Gastroesophageal sphincter (tissue), 4 donors: ENCODE data around the gene PRKRA. TPM values are rescaled to one million over a fixed set of nuclear protein-coding genes. Genes with fewer than 3 reads are reported as not detected.

Source experiments
- ATAC-seq: fragments of 150-250 bp; one replicate; pipeline ENCODE4 v1.9.1; 2016; ENCODE audit warnings: mild to moderate bottlenecking, moderate library complexity
- H3K27ac ChIP-seq, 4 donors: fragments of 200-600 bp; sonication (generic) in 3 of 4; 1 replicate in 3 of 4; 2 replicates in 1 of 4; pipeline ENCODE4 v1.5.1; 2016 to 2019
- H3K27me3 ChIP-seq: fragments of 200-600 bp; sonication (generic); one replicate; pipeline ENCODE4 v1.5.1; 2019
- H3K36me3 ChIP-seq, 2 donors: fragments of 200-600 bp; sonication (generic); one replicate each; pipeline ENCODE4 v1.5.1; 2019; ENCODE audit warnings: control low read depth in 1 of 2
- H3K4me1 ChIP-seq, 3 donors: fragments of 200-600 bp; sonication (generic); 1 replicate in 2 of 3; 2 replicates in 1 of 3; pipeline ENCODE4 v1.5.1; 2016 to 2019; ENCODE audit warnings: control low read depth in 2 of 3
- H3K4me3 ChIP-seq, 2 donors: fragments of 200-600 bp; sonication (generic); one replicate each; pipeline ENCODE4 v1.5.1; 2019; ENCODE audit warnings: mild to moderate bottlenecking in 1 of 2, moderate library complexity in 1 of 2
- H3K9me3 ChIP-seq, 3 donors: fragments of 200-600 bp; sonication (generic); one replicate each; pipeline ENCODE4 v1.5.1; 2017 to 2019; ENCODE audit warnings: control low read depth in 2 of 3
- EP300 ChIP-seq: sonication (generic); formaldehyde crosslinking; IDR thresholded peaks from one replicate; pipeline ENCODE4 v1.6.1; 2017; ENCODE audit warnings: antibody characterized with exemption, mild to moderate bottlenecking
- POLR2A ChIP-seq, 2 donors: fragments of 450-650 bp; IDR thresholded peaks; one replicate each; pipeline ENCODE4 v1.6.1; 2017; ENCODE audit warnings: antibody characterized with exemption in 2 of 2, mild to moderate bottlenecking in 2 of 2, moderate library complexity in 1 of 2
- POLR2AphosphoS5 ChIP-seq: sonication (generic); formaldehyde crosslinking; IDR thresholded peaks from one replicate; pipeline ENCODE4 v1.6.1; 2017; ENCODE audit warnings: antibody characterized with exemption
- WGBS, 2 donors: methylation state at CpG; one replicate each; pipeline ENCODE4 v1.1.5; 2018; ENCODE audit warnings: low coverage in 1 of 2; 5-methylcytosine and 5-hydroxymethylcytosine counted together
- total RNA-seq, 4 donors: library from RNA; depleted of rRNA; stranded (reverse); fragments of >200 nt; gene quantifications; one replicate each; pipeline ENCODE4 v1.1.0, GENCODE V29; 2016
- TF ChIP-seq, protein P1 (sequence below), 4 experiments: fragments of 200-600 bp in 2 of 4; fragments of 450-650 bp in 2 of 4; sonication (generic) in 1 of 4; IDR thresholded peaks; one replicate each; pipeline ENCODE4 v1.5.1; 2017 to 2019; ENCODE audit warnings: antibody characterized with exemption in 4 of 4, mild to moderate bottlenecking in 2 of 4, moderate library complexity in 2 of 4

The PRKRA gene
- total RNA-seq, 4 donors from 2014 or later: 72.2 to 89.9 (median 82.4) TPM

DNA sequence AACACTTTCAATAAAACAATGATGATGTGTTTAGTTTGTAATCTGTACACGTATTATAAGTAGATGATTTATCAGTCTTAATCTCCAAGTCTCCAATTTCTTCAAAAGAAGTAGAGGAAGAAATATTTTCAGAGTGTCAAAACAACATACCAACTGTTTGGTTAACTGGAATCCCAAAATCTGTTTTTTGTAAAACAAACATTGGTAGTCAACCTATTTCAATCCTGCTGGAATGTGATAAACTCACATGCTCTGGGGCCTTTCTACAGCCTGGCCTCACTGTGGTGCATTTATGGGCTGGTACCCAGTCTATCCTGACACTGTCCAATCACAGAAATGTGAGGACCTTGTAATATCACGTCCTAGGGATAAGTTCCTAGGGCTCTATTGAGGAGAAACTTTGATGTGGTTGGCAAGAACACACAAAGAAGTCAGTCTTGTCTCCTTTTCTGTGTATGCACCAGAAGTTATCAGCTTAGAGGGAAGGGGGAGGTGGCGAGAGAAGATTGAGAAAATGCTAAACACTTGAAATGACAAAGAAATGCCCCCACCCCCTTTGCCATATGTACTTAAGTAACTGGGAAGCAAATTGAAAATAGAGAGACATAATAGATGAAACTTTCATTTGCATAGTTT is 47.2 kb downstream of the PRKRA start:
- H3K9me3 ChIP-seq: no peaks in the 10 kb centered on the region
- H3K27me3 ChIP-seq: peaks cover 9% of the 10 kb centered on the region
- no peak for TF ChIP-seq POLR2AphosphoS5
- TF ChIP-seq, protein P1, sequence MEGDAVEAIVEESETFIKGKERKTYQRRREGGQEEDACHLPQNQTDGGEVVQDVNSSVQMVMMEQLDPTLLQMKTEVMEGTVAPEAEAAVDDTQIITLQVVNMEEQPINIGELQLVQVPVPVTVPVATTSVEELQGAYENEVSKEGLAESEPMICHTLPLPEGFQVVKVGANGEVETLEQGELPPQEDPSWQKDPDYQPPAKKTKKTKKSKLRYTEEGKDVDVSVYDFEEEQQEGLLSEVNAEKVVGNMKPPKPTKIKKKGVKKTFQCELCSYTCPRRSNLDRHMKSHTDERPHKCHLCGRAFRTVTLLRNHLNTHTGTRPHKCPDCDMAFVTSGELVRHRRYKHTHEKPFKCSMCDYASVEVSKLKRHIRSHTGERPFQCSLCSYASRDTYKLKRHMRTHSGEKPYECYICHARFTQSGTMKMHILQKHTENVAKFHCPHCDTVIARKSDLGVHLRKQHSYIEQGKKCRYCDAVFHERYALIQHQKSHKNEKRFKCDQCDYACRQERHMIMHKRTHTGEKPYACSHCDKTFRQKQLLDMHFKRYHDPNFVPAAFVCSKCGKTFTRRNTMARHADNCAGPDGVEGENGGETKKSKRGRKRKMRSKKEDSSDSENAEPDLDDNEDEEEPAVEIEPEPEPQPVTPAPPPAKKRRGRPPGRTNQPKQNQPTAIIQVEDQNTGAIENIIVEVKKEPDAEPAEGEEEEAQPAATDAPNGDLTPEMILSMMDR (IDR thresholded peaks at IDR 0.05): no peak
- TF ChIP-seq EP300: no peak
- no peak for TF ChIP-seq POLR2A (IDR thresholded peaks at IDR 0.05)
- no peak for ATAC-seq
- no peaks in the 10 kb centered on the region for H3K4me1 ChIP-seq
- 66 to 67% methylated on average over 1 to 3 of the region's 3 CpGs for WGBS, 2 donors
- H3K4me3 ChIP-seq: no peak overlapping the region
- H3K36me3 ChIP-seq: no peaks in the 10 kb centered on the region
- no peak overlapping the region for H3K27ac ChIP-seq

DNA sequence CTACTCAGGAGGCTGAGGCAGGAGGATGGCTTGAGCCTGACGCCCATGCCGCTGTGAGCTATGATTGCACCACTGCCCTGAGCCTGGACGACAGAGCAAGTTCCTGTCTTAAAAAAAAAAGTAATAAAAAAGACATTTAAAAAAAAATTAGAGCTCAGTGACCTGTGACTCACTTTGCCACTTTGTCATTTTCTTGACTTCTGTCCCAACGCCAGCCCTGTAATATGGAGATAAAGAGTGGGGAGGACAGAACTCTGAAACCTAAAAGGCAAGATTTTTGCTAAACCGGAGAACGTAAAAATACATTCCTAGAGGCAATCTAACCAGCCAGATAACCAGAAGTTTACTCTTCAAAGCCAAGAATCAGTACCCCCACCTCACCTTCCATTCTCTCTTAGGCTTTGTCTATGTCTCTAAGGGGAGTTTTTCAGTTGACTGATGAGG is 49.0 kb downstream of the PRKRA start:
- TF ChIP-seq POLR2A (IDR thresholded peaks at IDR 0.05) (no peak), POLR2AphosphoS5 (no peak), EP300 (no peak)
- TF ChIP-seq, protein P1 (IDR thresholded peaks at IDR 0.05): no peak
- no peaks in the 10 kb centered on the region for H3K4me1 ChIP-seq
- H3K9me3 ChIP-seq: no peaks in the 10 kb centered on the region
- no peak overlapping the region for H3K4me3 ChIP-seq
- H3K27ac ChIP-seq: no peak overlapping the region
- no peak for ATAC-seq
- no peaks in the 10 kb centered on the region for H3K36me3 ChIP-seq
- 39% methylated on average over 3 to 5 of the region's 6 CpGs for WGBS, 2 donors
- H3K27me3 ChIP-seq: peaks cover 9% of the 10 kb centered on the region

DNA sequence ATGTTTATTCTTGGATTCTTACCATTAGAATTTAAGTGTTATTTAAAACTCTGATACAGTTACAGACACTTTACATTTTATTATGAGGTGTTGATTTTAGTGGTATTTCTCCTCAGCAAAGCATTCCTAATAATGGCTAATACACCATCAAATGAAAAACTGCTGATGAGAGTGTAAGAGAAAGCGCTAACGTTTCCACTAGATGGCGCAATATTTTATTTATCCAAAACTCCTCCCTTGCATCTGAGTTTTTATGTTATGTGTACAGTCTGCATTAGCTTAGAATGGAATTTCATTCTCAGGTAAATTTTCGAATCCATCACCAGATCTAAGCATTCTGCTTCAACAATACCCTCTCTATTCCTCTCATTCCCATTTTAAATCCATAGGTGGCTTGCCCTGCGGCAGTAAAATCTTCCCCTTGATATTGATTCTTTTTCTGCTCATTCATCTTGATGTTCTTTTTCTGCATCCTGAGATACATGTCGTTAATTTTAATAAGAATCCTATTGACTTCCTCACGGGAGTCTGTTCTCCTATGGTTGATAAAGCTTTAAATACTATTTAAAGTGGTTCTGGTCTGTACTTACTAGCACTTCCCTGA is 53.9 kb downstream of the PRKRA start:
- no peak for TF ChIP-seq POLR2AphosphoS5
- TF ChIP-seq, protein P1 (IDR thresholded peaks at IDR 0.05): peak; percentile 54 to 66 (median 58)
- TF ChIP-seq EP300: no peak
- ATAC-seq: peak; percentile 62
- Histone ChIP-seq H3K36me3 (no peaks in the 10 kb centered on the region), H3K27ac (no peak overlapping the region), H3K4me3 (no peak overlapping the region), H3K9me3 (no peaks in the 10 kb centered on the region), H3K4me1 (no peaks in the 10 kb centered on the region), H3K27me3 (no peaks in the 10 kb centered on the region)
- 14 to 15% methylated on average over 7 of the region's 7 CpGs for WGBS, 2 donors

DNA sequence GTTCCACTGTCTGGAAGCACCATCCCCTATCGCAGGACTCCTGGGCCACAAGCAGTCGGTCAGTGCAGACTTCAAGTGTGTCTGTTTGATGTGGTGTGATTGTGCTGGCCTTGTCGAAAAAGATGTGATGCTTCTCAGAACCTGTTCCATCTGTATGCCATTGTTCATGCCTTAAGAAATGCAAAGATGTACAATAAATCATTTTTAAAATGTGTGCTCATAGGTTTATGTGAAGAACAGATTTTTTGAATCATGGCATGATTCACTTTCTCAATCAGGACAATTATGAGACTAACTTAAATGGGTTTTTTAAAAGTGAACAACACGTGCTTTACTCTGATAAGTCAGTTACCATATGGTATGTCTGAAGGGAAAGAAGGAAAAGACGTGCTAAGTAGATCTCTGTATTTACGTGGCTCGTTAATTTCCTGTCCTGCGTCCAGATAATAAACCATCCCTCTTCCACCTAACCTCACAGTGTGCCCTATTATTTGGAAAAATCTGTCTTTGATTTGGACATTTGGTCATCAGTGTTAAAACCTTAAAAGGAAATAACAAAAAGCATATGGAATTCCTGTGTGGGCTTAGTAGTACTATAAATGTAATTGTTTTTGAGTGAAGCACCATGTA is 54.9 kb downstream of the PRKRA start:
- Histone ChIP-seq H3K4me1 (no peaks in the 10 kb centered on the region), H3K9me3 (no peaks in the 10 kb centered on the region), H3K4me3 (no peak overlapping the region), H3K36me3 (no peaks in the 10 kb centered on the region), H3K27me3 (no peaks in the 10 kb centered on the region), H3K27ac (no peak overlapping the region)
- ATAC-seq: no peak
- 63 to 80% methylated on average over 8 of the region's 8 CpGs for whole genome bisulfite sequencing, 2 donors
- TF ChIP-seq EP300 (no peak), POLR2A (IDR thresholded peaks at IDR 0.05) (no peak), POLR2AphosphoS5 (no peak)
- TF ChIP-seq, protein P1 (IDR thresholded peaks at IDR 0.05): no peak
